ENCODE results near the gene CFAP69. TPM values are rescaled to one million over a fixed set of nuclear protein-coding genes. Genes with fewer than 3 reads are reported as not detected.

Gene CFAP69
- total RNA-seq, 1 experiment from 2014 or later = 2.4 TPM

- intact Hi-C loops (cut with micrococcal nuclease; ENCODE audit: unreplicated experiment) = loop anchor here (2.0 kb wide), 1 partner anchor 114 kb away; no protein-coding TSS in a partner anchor
- peak; percentile 26 for DNase-seq (ENCODE audit: low spot score)
- POLR2A ChIA-PET (ENCODE audit: low non-redundant PET) = no interaction called here
These were observed 67.8 kb downstream of the CFAP69 start for GRCh38 chr7:90312745-90313144.

GRCh38 chr7:90313907-90314306, 68.9 kb downstream of the CFAP69 start:
- H3K27me3 ChIP-seq (replicated peaks; ENCODE audit: insufficient read depth, low read depth, low read length, poor library complexity) = no peaks in the 10 kb centered on the region
- CTCF ChIA-PET = no interaction called here
- POLR2A ChIA-PET (ENCODE audit: low non-redundant PET) = no interaction called here

More at GRCh38 chr7:90312745-90313144, 67.8 kb downstream of the CFAP69 start:
- peak; percentile 58 for TF ChIP-seq CTCF (conservative IDR thresholded peaks at IDR 0.05; ENCODE audit: low read depth, low read length)
- TF ChIP-seq EZH2 (IDR thresholded peaks at IDR 0.05; ENCODE audit: borderline replicate concordance, low read depth, low read length, poor library complexity, severe bottlenecking) = no peak
- CTCF ChIA-PET = interaction anchor here (0.7 to 1.4 kb wide), 5 partner anchors 9 to 722 kb away, joined by 3 to 9 read pairs (median 3); no protein-coding TSS in a partner anchor
- no peaks in the 10 kb centered on the region for H3K9me3 ChIP-seq (ENCODE audit: low read depth, low read length, poor library complexity, severe bottlenecking)
- H3K27ac ChIP-seq (ENCODE audit: low read depth, low read length, poor library complexity, severe bottlenecking) = no peak overlapping the region
- no TSS peak for BruUV-seq (replicated peaks)
- H3K4me1 ChIP-seq (ENCODE audit: insufficient read depth, low read length, poor library complexity, severe bottlenecking) = no peaks in the 10 kb centered on the region
- H3K36me3 ChIP-seq (ENCODE audit: insufficient read depth, low read length, poor library complexity, severe bottlenecking) = no peaks in the 10 kb centered on the region
- no peak overlapping the region for H3K4me3 ChIP-seq (ENCODE audit: low read depth, low read length, poor library complexity, severe bottlenecking)
- no peaks in the 10 kb centered on the region for H3K27me3 ChIP-seq (replicated peaks; ENCODE audit: insufficient read depth, low read depth, low read length, poor library complexity)

GRCh38 chr7:90320014-90320413, 75.0 kb downstream of the CFAP69 start:
- POLR2A ChIA-PET (ENCODE audit: low non-redundant PET) = no interaction called here
- intact Hi-C loops (cut with micrococcal nuclease; ENCODE audit: unreplicated experiment) = no loop called here
- Histone ChIP-seq H3K27ac (ENCODE audit: low read depth, low read length, poor library complexity, severe bottlenecking) (no peak overlapping the region), H3K27me3 (replicated peaks; ENCODE audit: insufficient read depth, low read depth, low read length, poor library complexity) (peaks cover 20% of the 10 kb centered on the region), H3K36me3 (ENCODE audit: insufficient read depth, low read length, poor library complexity, severe bottlenecking) (no peaks in the 10 kb centered on the region), H3K4me3 (ENCODE audit: low read depth, low read length, poor library complexity, severe bottlenecking) (no peak overlapping the region), H3K4me1 (ENCODE audit: insufficient read depth, low read length, poor library complexity, severe bottlenecking) (no peaks in the 10 kb centered on the region), H3K9me3 (ENCODE audit: low read depth, low read length, poor library complexity, severe bottlenecking) (no peaks in the 10 kb centered on the region)
- TF ChIP-seq EZH2 (IDR thresholded peaks at IDR 0.05; ENCODE audit: borderline replicate concordance, low read depth, low read length, poor library complexity, severe bottlenecking) = no peak
- no peak for TF ChIP-seq CTCF (conservative IDR thresholded peaks at IDR 0.05; ENCODE audit: low read depth, low read length)
- no TSS peak for BruUV-seq (replicated peaks)
- no peak for DNase-seq (ENCODE audit: low spot score)
- CTCF ChIA-PET = no interaction called here

More at GRCh38 chr7:90313907-90314306, 68.9 kb downstream of the CFAP69 start:
- no TSS peak for BruUV-seq (replicated peaks)
- no peak for DNase-seq (ENCODE audit: low spot score)
- Histone ChIP-seq H3K27ac (ENCODE audit: low read depth, low read length, poor library complexity, severe bottlenecking) (no peak overlapping the region), H3K36me3 (ENCODE audit: insufficient read depth, low read length, poor library complexity, severe bottlenecking) (no peaks in the 10 kb centered on the region), H3K4me3 (ENCODE audit: low read depth, low read length, poor library complexity, severe bottlenecking) (no peak overlapping the region), H3K4me1 (ENCODE audit: insufficient read depth, low read length, poor library complexity, severe bottlenecking) (no peaks in the 10 kb centered on the region), H3K9me3 (ENCODE audit: low read depth, low read length, poor library complexity, severe bottlenecking) (no peaks in the 10 kb centered on the region)
- intact Hi-C loops (cut with micrococcal nuclease; ENCODE audit: unreplicated experiment) = loop anchor here (2.0 kb wide), 1 partner anchor 113 kb away; no protein-coding TSS in a partner anchor
- TF ChIP-seq EZH2 (IDR thresholded peaks at IDR 0.05; ENCODE audit: borderline replicate concordance, low read depth, low read length, poor library complexity, severe bottlenecking) (no peak), CTCF (conservative IDR thresholded peaks at IDR 0.05; ENCODE audit: low read depth, low read length) (no peak)
